HCT116 (cell line): ENCODE measurements around the gene LTC4S.

Experiments used
- CTCF ChIP-seq, 3 experiments: fragments of 200-600 bp in 1 of 3; sonication (generic) in 1 of 3; IDR thresholded peaks in 2 of 3; conservative IDR thresholded peaks in 1 of 3; 2 replicates each; pipeline ENCODE4 v1.5.1; 2012 to 2017; ENCODE audit warnings: low read depth in 2 of 3, low read length in 2 of 3, antibody characterized with exemption in 1 of 3, borderline replicate concordance in 1 of 3, control low read depth in 1 of 3, mild to moderate bottlenecking in 1 of 3, mixed read lengths in 1 of 3, mixed run types in 1 of 3, moderate library complexity in 1 of 3; ENCODE audit not compliant: insufficient read depth in 1 of 3
- RAD21 ChIP-seq: IDR thresholded peaks from 2 replicates; pipeline ENCODE4 v1.6.1; 2012; ENCODE audit warnings: low read depth, mild to moderate bottlenecking
- SIN3A ChIP-seq: IDR thresholded peaks from 2 replicates; pipeline ENCODE4 v1.6.1; 2012; ENCODE audit warnings: low read depth

- TF ChIP-seq RAD21 (no peak), CTCF (IDR thresholded peaks at IDR 0.05 in 2 of 3, conservative IDR thresholded peaks at IDR 0.05 in 1 of 3; ENCODE audit: borderline replicate concordance in 1 of 3, insufficient read depth in 1 of 3, low read depth in 2 of 3, low read length in 2 of 3) (no peak), SIN3A (no peak)
These were observed 33.9 kb downstream of the LTC4S start for GRCh38 chr5:179827680-179828079.
